HG03565 (cell line): ENCODE measurements around the gene ADAD2.

Experiments
- ATAC-seq: cut with Tn5 transposase; IDR thresholded peaks from one replicate; pipeline ENCODE4 v1.9.1; 2021; ENCODE audit warnings: mild to moderate bottlenecking, moderate library complexity; ENCODE audit not compliant: unreplicated experiment

Gene ADAD2

DNA sequence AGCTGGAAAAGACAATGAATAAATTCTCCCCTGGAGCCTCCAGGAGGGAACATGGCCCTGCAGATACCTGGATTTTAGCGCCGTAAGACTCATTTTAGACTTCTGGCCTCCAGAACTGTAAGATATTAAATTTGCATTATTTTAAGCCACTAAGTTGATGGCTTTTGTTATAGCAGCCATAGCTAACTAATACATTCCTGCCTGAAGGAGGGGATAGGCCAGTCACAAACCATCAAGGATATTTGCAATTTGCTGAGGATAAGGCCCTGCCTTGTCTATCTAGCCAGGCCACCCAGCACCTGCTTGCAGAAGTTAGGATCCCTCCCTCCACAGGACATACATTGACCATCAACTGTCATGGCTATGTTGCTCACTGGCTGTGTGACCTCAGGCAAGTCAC, 53.8 kb downstream of the ADAD2 start:
- ATAC-seq = no peak

DNA sequence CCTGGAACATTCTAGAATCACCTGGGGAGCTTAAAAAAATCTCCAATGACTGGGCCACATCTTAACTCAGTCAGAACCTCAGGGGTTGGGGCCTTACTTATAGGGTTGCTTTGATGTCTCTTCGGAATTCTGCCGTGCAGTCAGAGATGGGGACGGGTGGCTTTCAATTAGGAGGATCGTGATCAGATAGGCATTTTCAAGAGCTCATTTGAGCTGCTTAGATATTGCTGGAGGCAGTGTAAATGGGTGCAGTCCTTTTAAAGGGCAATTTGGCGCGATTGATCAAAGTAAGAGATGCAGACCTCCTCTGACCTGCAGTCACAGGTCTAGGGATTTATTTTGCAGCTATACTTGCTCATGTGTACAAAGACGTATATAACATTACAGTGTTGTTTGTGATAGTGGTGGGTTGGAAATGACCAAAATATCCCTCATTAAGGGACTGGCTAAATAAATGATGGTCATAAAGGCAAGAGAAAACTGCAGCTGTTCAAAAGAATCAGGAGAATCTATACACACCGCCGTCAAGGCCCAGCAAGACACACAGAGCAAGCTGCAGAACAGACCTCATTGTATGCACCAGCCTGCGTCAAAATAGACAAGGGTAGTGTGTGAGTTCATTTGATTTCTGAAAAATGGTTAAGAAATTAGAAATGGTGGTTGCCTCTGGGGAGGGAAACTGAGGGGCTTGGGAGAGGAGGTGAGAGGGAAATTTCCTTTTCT, 55.2 kb downstream of the ADAD2 start:
- no peak for ATAC-seq

DNA sequence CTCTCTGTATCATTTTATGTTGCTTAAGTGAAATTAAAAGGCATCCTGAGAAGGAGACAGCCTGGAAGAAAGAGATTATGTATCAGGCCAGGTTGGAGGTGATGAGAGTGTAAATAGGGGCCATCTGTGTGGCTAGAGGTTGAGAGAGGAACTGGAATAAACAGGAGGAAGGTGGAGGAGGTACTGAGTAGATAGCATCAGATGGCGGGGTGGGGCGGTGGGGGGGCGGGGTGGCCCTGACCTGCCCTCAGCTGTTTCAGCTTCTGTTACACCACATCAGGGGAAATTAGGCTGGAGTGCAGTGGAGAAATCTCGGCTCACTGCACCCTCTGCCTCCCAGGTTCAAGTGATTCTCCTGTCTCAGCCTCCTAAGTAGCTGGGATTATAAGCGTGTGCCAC, 55.7 kb downstream of the ADAD2 start:
- no peak for ATAC-seq
